Fibroblast of lung (primary cell): Measurements from ENCODE around the gene MORN3. TPM values are rescaled to one million over a fixed set of nuclear protein-coding genes. Genes with fewer than 3 reads are reported as not detected.
"Not testable (repeated sequence)": the region's sequence is repeated elsewhere in the genome, so short reads cannot be mapped to it uniquely, and the experiment has no call there.

Source experiments
- DNase-seq, 2 donors: peaks; one replicate each; pipeline versions ENCODE4 v3.0.0 to v3.0.0-alpha.2; 2010; ENCODE audit warnings: low read depth in 2 of 2
- H2AFZ ChIP-seq: 2 replicates; pipeline ENCODE4 v1.5.1; 2012; ENCODE audit warnings: low read length, control low read depth, inconsistent platforms
- H3K27ac ChIP-seq: 2 replicates; pipeline ENCODE4 v1.5.1; 2011; ENCODE audit warnings: low read length, control low read depth; ENCODE audit not compliant: insufficient read depth
- H3K27me3 ChIP-seq: 2 replicates; pipeline ENCODE4 v1.5.1; 2011; ENCODE audit warnings: mild to moderate bottlenecking, low read length; ENCODE audit not compliant: control insufficient read depth, insufficient read depth
- H3K36me3 ChIP-seq: 2 replicates; pipeline ENCODE4 v1.5.1; 2011; ENCODE audit warnings: low read length; ENCODE audit not compliant: control insufficient read depth, insufficient read depth
- H3K4me1 ChIP-seq: 2 replicates; pipeline ENCODE4 v1.5.1; 2011; ENCODE audit warnings: low read length; ENCODE audit not compliant: control insufficient read depth, insufficient read depth; ENCODE audit errors: extremely low read depth
- H3K4me2 ChIP-seq: 2 replicates; pipeline ENCODE4 v1.5.1; 2011; ENCODE audit warnings: low read length, control low read depth; ENCODE audit not compliant: insufficient read depth; ENCODE audit errors: extremely low read depth
- H3K4me3 ChIP-seq, 4 experiments: fragments of 200-600 bp in 1 of 4; sonication (generic) in 1 of 4; replicated peaks in 1 of 4; 2 replicates each; pipeline ENCODE4 v1.5.1; 2011 to 2016; ENCODE audit warnings: low read length in 4 of 4, low read depth in 3 of 4, mild to moderate bottlenecking in 3 of 4, control low read depth in 2 of 4, inconsistent platforms in 1 of 4, mixed read lengths in 1 of 4; ENCODE audit not compliant: insufficient read depth in 1 of 4; ENCODE audit errors: control extremely low read depth in 1 of 4
- H3K79me2 ChIP-seq: 2 replicates; pipeline ENCODE4 v1.5.1; 2012; ENCODE audit warnings: mild to moderate bottlenecking, low read length, inconsistent platforms; ENCODE audit not compliant: control insufficient read depth, insufficient read depth
- H3K9ac ChIP-seq: 2 replicates; pipeline ENCODE4 v1.5.1; 2011; ENCODE audit warnings: mild to moderate bottlenecking, low read length, control low read depth; ENCODE audit not compliant: insufficient read depth
- H3K9me3 ChIP-seq: 2 replicates; pipeline ENCODE4 v1.5.1; 2012; ENCODE audit warnings: low read depth, low read length; ENCODE audit not compliant: control insufficient read depth, insufficient read depth
- H4K20me1 ChIP-seq: 2 replicates; pipeline ENCODE4 v1.5.1; 2011; ENCODE audit warnings: low read length; ENCODE audit not compliant: control insufficient read depth, insufficient read depth; ENCODE audit errors: extremely low read depth
- EZH2 ChIP-seq: IDR thresholded peaks from 2 replicates; pipeline ENCODE4 v1.5.1; 2012; ENCODE audit warnings: low read length, control low read depth, mild to moderate bottlenecking; ENCODE audit errors: missing control alignments
- polyA plus RNA-seq, 2 donors: library from polyadenylated mRNA; depleted of rRNA in 1 of 2; stranded (reverse) in 1 of 2; unstranded in 1 of 2; fragments of >200 nt; gene quantifications; 2 replicates each; pipeline ENCODE4 v1.2.1, GENCODE V29; 2011 to 2012; ENCODE audit warnings: missing spikeins in 1 of 2
- total RNA-seq: library from RNA; depleted of rRNA; stranded (reverse); fragments of >200 nt; gene quantifications from 2 replicates; pipeline ENCODE4 v1.2.1, GENCODE V29; 2014
- TF ChIP-seq, protein P1 (sequence below), 2 donors: IDR thresholded peaks in 1 of 2; conservative IDR thresholded peaks in 1 of 2; 1 replicate in 1 of 2; 2 replicates in 1 of 2; pipeline ENCODE4 v1.5.1; 2011 to 2012; ENCODE audit warnings: low read length in 2 of 2, control low read depth in 1 of 2, inconsistent platforms in 1 of 2, low read depth in 1 of 2, mild to moderate bottlenecking in 1 of 2

Gene MORN3
- total and polyA plus RNA-seq, 2 donors (not counting 1 experiment from before 2014, with no cell fraction given), result 0.61 to 0.83 TPM

DNA sequence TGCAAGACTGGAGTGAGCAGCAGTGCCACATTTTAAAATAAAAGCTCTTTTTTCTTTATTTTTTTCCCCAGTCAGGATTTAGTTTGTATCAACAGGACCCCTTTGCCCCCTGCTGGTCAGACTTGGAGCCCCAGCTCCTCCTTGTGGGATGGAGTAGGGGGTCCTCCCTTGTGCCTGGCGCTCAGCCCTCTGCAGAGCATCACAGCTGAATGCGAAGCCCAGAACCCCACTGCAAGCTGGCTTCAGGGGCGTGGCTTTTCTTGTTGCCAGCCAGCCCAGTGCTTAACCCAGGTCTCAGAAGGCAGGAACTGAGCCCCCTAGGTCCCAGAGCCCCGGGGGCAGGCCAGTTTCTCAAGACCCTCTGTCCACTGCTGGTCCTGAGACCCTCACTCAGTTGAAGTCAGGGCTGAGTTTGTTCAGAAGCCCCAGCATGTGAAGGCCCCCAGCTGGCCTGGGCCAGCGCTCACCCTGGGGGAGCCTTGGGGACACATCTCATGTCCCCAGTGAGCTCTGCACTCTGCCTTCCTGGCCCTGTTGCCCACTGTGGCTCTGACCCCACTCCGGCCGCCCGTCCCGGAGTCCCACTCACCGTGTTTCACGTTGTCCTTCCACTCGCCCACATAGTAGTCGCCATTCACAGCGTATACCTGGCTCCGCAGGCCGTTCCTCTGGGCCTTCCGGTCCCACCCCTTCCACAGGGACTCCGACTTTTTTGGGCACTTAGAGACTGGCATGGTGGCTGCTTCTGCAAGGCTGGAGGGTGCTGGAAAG, 519 bp downstream of the MORN3 start:
- Histone ChIP-seq H3K27ac (no peak overlapping the region), H3K4me2 (no peak overlapping the region), H3K27me3 (no peaks in the 10 kb centered on the region), H3K4me1 (no peaks in the 10 kb centered on the region), H2AFZ (no peak overlapping the region), H3K9ac (no peak overlapping the region), H3K36me3 (no peaks in the 10 kb centered on the region), H3K4me3 (no peak overlapping the region), H3K79me2 (no peaks in the 10 kb centered on the region), H4K20me1 (no peaks in the 10 kb centered on the region), H3K9me3 (no peaks in the 10 kb centered on the region)
- DNase-seq, result peak; percentile 13 to 42
- no peak for TF ChIP-seq EZH2
- TF ChIP-seq, protein P1, sequence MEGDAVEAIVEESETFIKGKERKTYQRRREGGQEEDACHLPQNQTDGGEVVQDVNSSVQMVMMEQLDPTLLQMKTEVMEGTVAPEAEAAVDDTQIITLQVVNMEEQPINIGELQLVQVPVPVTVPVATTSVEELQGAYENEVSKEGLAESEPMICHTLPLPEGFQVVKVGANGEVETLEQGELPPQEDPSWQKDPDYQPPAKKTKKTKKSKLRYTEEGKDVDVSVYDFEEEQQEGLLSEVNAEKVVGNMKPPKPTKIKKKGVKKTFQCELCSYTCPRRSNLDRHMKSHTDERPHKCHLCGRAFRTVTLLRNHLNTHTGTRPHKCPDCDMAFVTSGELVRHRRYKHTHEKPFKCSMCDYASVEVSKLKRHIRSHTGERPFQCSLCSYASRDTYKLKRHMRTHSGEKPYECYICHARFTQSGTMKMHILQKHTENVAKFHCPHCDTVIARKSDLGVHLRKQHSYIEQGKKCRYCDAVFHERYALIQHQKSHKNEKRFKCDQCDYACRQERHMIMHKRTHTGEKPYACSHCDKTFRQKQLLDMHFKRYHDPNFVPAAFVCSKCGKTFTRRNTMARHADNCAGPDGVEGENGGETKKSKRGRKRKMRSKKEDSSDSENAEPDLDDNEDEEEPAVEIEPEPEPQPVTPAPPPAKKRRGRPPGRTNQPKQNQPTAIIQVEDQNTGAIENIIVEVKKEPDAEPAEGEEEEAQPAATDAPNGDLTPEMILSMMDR (conservative IDR thresholded peaks at IDR 0.05 in 1 of 2, IDR thresholded peaks at IDR 0.05 in 1 of 2; ENCODE audit: low read depth in 1 of 2, low read length in 2 of 2), result peak; percentile 51 to 64

DNA sequence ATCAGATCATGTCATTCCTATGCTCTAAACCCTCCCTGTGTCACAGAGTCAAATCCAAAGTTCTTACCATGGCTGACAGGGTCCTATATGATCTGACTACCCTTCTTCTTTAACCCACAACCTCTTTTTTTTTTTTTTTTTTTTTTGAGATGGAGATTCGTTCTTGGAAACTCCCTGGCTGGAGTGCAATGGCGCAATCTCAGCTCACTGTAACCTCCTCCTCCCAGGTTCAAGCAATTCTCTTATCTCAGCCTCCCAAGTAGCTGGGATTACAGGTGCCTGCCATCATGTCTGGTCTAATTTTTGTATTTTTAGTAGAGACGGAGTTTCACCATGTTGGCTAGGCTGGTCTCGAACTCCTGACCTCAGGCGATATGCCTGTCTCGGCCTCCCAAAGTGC, 2.6 kb downstream of the MORN3 start:
- H3K4me3 ChIP-seq, H3K4me1 ChIP-seq, H2AFZ ChIP-seq, H3K27me3 ChIP-seq, DNase-seq, H3K9me3 ChIP-seq, H3K27ac ChIP-seq, H4K20me1 ChIP-seq, H3K9ac ChIP-seq, H3K36me3 ChIP-seq, H3K79me2 ChIP-seq, H3K4me2 ChIP-seq: not testable (repeated sequence)

DNA sequence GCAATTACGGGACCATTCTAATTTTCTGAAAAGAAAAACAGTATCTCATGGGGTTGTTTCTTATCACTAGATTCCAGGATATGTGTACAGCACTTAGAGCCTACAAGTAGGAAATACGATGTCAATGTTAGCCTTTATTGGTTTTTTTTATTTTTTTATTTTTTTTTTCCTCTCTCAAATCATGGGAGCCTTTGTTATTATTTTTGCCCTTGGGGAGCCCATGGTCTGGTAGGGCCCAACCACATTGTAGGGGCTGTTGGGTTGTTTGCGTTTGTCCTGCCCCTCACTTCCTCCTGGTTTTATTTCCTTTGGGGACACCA, 5.9 kb downstream of the MORN3 start:
- DNase-seq, result no peak
- TF ChIP-seq EZH2, result no peak
- TF ChIP-seq, protein P1 (conservative IDR thresholded peaks at IDR 0.05 in 1 of 2, IDR thresholded peaks at IDR 0.05 in 1 of 2; ENCODE audit: low read depth in 1 of 2, low read length in 2 of 2), result no peak
- H3K27me3 ChIP-seq, result no peaks in the 10 kb centered on the region
- H2AFZ ChIP-seq, result no peak overlapping the region
- no peak overlapping the region for H3K27ac ChIP-seq
- no peaks in the 10 kb centered on the region for H3K4me1 ChIP-seq
- H4K20me1 ChIP-seq, result no peaks in the 10 kb centered on the region
- no peak overlapping the region for H3K4me3 ChIP-seq
- no peaks in the 10 kb centered on the region for H3K9me3 ChIP-seq
- no peak overlapping the region for H3K4me2 ChIP-seq
- H3K9ac ChIP-seq, result no peak overlapping the region
- H3K36me3 ChIP-seq, result no peaks in the 10 kb centered on the region
- H3K79me2 ChIP-seq, result no peaks in the 10 kb centered on the region

DNA sequence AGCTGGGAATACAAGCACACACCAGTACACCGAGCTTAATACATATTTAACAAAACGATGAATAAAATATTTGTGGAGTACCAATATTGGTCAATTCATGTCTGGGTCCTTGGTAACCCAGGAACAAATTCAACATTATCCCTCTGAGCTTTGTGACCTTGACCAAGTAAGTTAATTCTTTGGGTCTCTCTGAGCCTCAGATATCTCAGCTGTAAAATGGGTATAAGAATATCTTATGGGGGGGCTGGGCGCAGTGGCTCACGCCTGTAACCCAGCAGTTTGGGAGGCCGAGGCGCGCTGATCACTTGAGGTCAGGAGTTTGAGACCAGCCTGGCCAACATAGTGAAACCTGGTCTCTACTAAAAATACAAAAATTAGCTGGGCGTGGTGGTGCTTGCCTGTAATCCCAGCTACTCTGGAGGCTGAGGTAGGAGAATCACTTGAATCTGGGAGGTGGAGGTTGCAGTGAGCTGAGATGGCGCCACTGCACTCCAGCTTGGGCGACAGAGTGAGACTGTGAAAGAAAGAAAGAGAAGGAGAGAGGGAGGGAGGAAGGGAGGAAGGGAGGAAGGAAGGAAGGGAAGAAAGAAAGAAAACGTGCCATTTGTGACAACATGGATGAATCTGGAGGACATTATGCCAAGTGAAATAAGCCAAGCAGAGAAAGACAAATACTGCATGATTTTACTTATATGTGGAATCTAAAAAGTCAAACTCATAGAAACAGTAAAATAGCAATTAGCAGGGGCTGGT, 7.9 kb downstream of the MORN3 start:
- not testable (repeated sequence) for H3K4me3 ChIP-seq, H3K36me3 ChIP-seq, H3K4me2 ChIP-seq, H3K9ac ChIP-seq, H2AFZ ChIP-seq, DNase-seq, H3K9me3 ChIP-seq, H3K27me3 ChIP-seq, H3K4me1 ChIP-seq, H3K27ac ChIP-seq, H3K79me2 ChIP-seq, H4K20me1 ChIP-seq
